Gastroesophageal sphincter (tissue), 3 donors: ENCODE results near the gene LGI1.

Experiments
- CTCF ChIP-seq, 4 experiments: fragments of 200-600 bp in 2 of 4; fragments of 450-650 bp in 2 of 4; sonication (generic) in 1 of 4; IDR thresholded peaks; one replicate each; pipeline ENCODE4 v1.5.1; 2017 to 2019; ENCODE audit warnings: antibody characterized with exemption in 4 of 4, mild to moderate bottlenecking in 2 of 4, moderate library complexity in 2 of 4
- POLR2A ChIP-seq, 2 donors: fragments of 450-650 bp; IDR thresholded peaks; one replicate each; pipeline ENCODE4 v1.6.1; 2017; ENCODE audit warnings: antibody characterized with exemption in 2 of 2, mild to moderate bottlenecking in 2 of 2, moderate library complexity in 1 of 2
- POLR2AphosphoS5 ChIP-seq: sonication (generic); formaldehyde crosslinking; IDR thresholded peaks from one replicate; pipeline ENCODE4 v1.6.1; 2017; ENCODE audit warnings: antibody characterized with exemption

- TF ChIP-seq CTCF (IDR thresholded peaks at IDR 0.05) (no peak), POLR2A (IDR thresholded peaks at IDR 0.05) (no peak), POLR2AphosphoS5 (no peak)
Measured at GRCh38 chr10:93752761-93753160, 5.0 kb upstream of the LGI1 start.
